HG03565 (cell line): ENCODE data around the gene RNF217.
"Not testable (repeated sequence)": the region's sequence is repeated elsewhere in the genome, so short reads cannot be mapped to it uniquely, and the experiment has no call there.

ENCODE experiments used
- ATAC-seq: cut with Tn5 transposase; IDR thresholded peaks from one replicate; pipeline ENCODE4 v1.9.1; 2021; ENCODE audit warnings: mild to moderate bottlenecking, moderate library complexity; ENCODE audit not compliant: unreplicated experiment

Gene RNF217

DNA sequence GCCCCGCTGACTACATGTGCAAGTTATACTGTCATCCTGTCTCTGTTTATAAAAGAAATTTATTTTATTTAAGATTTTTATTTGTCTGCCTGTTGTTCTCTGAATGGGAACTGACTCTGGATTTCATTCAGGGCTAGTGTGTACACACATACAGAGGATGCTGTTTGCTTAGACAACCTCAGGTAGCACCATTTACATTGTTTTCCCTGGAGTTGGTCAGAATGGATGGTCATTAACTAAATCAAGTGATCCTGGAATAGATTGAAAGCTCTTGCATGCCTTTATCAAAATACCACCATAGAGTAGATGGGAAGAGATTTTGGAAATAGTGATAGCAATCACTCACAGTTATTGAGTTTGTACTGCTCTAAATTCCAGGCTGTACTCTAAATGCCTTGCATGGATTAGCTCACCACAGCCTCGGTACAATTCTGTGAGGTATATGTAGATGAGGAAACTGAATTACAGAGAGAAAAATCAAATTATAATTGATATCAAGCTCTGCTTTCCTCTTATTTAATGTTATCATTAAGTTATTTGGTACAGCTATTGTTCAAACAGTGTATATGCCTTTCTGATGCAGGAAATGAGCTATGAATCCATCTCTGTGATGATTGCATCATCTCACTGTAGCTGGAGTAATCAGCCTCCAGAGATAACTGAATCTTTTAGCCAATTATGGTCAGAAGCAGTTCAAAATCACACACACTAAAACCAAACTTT, 51.9 kb downstream of the RNF217 start:
- no peak for ATAC-seq

- no peak for ATAC-seq
These were observed 52.4 kb downstream of the RNF217 start for GRCh38 chr6:125014661-125014957.

DNA sequence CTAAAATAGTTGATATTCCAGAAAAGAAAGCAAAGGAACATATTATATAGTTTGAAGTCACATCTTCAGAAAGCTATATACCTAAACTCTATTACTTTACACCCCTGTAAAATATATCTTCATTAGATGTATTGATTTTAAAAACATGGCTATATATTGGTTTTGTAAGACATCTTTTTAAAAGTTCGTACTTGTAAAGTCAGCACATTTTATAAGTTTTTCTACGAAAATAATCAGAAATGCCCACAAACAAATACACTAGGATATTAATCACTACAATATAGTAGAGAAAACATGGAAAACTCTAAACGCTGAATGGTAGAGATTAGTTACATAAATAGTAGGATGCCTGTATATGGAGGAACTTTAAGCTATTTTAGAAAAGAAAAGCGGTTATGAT, 52.9 kb downstream of the RNF217 start:
- no peak for ATAC-seq

GRCh38 chr6:125018136-125018535, 55.9 kb downstream of the RNF217 start:
- no peak for ATAC-seq

- ATAC-seq, result no peak
These were observed 57.0 kb downstream of the RNF217 start for GRCh38 chr6:125019281-125019680.

GRCh38 chr6:125019918-125020317, 57.7 kb downstream of the RNF217 start:
- ATAC-seq, result no peak

GRCh38 chr6:125020385-125020784, 58.1 kb downstream of the RNF217 start:
- no peak for ATAC-seq

DNA sequence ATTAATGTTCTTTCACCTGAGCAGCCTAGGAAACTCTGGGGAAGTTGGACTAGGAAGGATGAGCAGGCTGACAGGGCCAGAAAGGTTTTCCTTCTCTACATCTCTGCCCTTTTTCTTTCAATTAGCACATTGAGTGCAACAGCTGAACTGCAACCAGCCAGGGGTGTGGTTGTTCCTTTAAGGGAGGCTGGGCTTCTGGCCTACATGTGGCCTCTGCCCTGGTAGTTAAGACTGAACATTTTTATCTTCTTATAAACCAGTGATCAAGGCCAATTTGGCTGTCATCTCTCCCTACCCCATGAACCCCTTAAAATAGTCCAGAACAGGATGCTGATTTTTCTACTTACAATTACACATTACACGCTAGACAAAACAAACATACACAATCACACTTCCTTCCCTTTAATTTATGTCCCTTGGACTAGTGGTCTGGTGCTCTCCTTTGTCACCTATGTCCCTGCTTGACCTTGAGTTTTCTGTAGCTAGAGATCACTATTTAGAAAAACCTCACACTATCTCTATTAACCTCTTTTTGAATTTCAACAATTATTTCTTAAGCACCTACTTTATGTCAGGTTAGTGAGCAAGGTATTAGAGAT, 60.3 kb downstream of the RNF217 start:
- ATAC-seq, result no peak

DNA sequence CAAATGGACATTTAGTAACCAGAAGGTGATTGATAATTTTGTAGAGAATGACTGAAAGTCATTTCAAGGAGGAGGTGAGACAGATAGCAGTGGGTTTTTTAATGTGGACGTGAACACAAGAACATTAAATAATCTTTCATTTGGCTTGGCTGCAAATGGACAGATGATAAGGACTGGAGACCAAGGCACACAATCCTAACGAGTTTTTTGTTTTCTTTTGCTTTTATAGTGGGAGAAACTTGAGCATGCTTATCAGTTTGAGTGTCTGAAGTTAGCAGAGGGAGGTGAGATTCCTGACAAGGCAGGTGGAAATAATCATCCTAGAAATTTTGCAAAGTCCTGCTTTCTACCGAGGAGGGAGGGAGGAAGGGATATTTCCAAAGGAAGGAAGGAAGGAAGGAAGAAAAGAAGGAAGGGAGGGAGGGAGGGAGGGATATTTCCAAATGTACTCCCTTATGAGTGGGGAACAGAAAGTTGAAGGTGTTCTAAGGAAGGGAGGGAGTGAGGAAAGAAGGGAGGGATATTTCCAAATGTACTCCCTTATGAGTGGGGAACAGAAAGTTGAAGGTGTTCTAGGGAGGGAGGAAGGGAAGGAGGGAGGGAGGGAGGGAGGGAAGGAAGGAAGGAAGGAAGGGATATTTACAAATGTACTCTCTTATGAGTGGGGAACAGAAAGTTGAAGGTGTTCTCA, 63.1 kb downstream of the RNF217 start:
- no peak for ATAC-seq

DNA sequence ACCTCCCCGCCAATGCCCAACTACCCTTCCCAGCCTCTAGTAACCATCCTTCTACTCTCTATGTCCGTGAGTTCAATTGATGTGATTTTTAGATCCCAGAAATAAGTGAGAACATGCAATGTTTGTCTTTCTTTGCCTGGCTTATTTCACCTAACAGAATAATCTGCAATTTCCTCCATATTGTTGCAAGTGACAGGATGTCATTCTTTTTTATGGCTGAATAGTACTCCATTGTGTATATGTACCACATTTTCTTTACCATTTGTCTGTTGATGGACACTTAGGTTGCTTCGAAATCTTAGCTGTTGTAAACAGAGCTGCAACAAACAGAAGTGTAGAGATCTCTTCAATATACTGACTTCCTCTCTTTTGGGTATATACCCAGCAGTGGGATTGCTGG, 65.0 kb downstream of the RNF217 start:
- ATAC-seq, result no peak

DNA sequence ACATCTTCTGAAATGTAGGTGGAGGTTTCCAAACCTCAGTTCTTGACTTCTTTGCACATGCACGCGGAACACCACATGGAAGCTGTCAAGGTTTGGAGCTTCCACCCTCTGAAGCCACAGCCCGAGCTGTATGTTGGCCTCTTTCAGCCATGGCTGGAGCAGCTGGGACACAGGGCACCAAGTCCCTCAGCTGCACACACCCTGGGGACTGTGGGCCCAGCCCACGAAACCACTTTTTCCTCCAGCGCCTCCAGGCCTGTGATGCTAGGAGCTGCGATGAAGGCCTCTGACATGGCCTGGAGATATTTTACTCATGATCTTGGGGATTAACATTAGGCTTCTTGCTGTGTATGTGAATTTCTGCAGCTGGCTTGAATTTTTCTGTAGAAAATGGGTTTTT, 68.7 kb downstream of the RNF217 start:
- ATAC-seq, result no peak

GRCh38 chr6:125031385-125031784, 69.1 kb downstream of the RNF217 start:
- no peak for ATAC-seq

DNA sequence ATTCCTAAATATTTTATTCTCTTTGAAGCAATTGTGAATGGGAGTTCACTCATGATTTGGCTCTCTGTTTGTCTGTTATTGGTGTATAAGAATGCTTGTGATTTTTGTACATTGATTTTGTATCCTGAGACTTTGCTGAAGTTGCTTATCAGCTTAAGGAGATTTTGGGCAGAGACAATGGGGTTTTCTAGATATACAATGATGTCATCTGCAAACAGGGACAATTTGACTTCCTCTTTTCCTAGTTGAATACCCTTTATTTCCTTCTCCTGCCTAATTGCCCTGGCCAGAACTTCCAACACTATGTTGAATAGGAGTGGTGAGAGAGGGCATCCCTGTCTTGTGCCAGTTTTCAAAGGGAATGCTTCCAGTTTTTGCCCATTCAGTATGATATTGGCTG, 72.7 kb downstream of the RNF217 start:
- ATAC-seq, result not testable (repeated sequence)

DNA sequence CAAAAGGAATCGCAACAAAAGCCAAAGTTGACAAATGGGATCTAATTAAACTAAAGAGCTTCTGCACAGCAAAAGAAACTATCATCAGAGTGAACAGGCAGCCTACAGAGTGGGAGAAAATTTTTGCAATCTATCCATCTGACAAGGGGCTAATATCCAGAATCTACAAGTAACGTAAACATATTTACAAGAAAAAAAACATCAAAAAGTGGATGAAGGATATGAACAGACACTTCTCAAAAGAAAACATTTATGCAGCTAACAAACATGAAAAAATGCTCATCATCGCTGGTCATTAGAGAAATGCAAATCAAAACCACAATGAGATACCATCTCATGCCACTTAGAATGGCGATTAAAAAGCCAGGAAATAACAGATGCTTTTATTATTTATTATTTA, 74.2 kb downstream of the RNF217 start:
- ATAC-seq, result not testable (repeated sequence)

DNA sequence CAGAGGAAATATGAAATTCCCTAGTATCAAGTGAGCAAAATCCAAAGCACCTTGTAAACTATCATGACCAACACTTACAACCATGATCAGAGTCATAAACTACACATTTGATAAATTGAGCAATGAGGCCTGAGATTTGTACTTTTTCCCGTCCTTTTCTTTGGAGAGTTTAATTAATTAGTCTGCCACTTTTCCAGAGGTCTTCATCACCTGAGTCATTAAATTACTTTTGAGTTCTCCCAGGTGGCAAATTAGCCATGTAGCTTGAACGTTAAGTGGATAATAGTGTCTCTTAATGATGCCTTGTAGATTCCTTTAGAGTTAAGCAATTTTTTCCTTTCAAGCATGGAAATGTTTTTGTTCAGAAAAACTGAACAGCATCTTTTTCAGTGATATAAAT, 75.6 kb downstream of the RNF217 start:
- no peak for ATAC-seq

DNA sequence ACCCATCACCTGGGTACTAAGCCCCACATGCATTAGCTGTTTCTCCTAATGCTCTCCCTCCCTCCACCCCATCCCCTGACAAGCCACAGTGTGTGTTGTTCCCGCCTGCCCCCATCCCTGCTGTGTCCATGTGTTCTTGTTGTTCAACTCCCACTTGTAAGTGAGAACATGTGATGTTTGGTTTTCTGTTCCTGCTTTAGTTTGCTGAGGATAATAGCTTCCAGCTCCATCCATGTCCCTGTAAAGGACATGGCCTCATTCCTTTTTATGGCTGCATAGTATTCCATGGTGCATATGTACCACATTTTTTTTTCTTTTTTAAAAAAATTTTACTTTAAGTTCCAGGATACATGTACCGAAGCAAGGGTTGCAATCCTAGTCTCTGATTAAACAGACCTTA, 76.7 kb downstream of the RNF217 start:
- ATAC-seq, result no peak

- ATAC-seq, result no peak
These were observed 79.7 kb downstream of the RNF217 start for GRCh38 chr6:125041740-125042459.

DNA sequence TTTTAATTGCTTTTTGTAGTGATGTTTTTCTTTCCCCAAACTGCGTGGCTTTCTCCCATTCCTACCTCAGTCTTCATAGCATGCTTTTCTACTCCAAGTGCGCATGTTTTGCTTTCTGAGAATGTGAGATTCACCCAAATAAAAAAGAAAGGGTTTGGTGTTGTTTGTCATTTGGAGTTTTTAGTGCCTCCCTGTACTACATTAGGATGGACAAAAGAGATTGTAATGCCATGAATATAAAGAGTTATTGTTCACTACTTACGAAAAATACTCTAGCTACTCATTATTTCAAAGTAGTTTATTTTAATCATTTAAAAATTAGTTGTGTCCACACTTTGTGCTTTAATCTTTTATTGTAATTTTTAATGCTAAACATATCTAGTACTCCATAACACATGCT, 81.8 kb downstream of the RNF217 start:
- no peak for ATAC-seq

- ATAC-seq, result no peak
These were observed 82.4 kb downstream of the RNF217 start for GRCh38 chr6:125044667-125045066.

DNA sequence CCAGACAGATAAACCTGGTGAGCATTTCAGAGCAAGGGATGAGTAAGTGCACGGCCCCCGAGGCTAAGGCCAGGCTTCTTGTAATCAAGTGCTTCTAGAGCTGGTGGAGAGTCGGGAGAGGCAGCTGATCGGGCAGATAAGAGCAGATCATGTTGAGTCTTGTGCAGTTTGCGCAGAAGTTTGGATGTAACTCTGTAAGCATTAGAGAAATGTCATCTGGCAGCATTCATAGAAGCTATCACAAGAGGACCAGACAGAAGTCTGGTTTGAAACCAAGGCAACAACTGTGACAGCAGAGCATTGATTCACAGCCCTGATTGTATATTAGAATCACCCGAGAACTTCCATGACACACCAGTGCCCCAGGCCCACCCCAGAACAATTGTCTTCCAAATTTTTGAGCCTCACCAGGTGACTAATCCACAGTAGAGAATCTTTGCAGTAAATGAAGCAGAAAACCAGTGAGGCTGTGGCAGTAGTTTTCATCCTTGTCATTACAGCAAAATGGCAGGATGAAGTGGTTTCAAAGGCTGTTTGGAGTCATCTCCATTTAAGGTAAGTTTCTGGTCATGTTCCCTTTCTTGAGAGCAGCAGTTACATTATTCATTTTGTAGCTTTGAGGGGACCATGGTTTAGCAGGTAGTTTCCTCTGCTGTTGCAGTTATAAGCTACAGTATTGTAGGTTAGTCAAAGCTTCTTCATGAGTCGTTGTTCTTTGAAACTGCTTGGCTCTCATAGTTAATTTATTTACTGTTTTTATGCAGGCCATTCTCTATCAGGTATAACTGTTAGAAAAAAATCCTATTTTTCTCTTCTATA, 84.1 kb downstream of the RNF217 start:
- ATAC-seq, result no peak

- ATAC-seq, result no peak
These were observed 86.0 kb downstream of the RNF217 start for GRCh38 chr6:125048274-125048673.
